ENCODE data around the gene WIPF1.

Gene WIPF1

DNA sequence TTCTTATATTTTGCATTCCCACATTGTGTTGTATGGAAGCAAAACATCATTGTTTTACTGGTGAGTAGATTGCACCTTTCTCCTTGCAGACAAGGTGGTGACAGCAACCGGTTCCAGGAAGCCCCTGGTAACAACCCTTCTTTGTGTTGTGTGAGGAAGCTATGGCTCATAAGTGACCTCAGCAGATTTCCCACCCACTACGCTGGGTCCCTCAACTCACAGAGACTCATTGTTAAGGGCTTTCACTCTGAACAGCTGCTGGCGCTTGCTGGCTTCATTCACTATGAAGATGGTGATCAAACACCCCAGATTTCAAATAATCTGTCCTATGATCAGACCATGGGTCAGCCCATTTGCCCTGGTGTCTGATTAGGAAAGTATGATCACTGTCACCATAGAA, 53.4 kb downstream of the WIPF1 start:
- no peak for DNase-seq (ENCODE audit: low read depth, low spot score)

GRCh38 chr2:174540893-174541292, 56.7 kb downstream of the WIPF1 start:
- no peak for DNase-seq (ENCODE audit: low read depth, low spot score)

DNA sequence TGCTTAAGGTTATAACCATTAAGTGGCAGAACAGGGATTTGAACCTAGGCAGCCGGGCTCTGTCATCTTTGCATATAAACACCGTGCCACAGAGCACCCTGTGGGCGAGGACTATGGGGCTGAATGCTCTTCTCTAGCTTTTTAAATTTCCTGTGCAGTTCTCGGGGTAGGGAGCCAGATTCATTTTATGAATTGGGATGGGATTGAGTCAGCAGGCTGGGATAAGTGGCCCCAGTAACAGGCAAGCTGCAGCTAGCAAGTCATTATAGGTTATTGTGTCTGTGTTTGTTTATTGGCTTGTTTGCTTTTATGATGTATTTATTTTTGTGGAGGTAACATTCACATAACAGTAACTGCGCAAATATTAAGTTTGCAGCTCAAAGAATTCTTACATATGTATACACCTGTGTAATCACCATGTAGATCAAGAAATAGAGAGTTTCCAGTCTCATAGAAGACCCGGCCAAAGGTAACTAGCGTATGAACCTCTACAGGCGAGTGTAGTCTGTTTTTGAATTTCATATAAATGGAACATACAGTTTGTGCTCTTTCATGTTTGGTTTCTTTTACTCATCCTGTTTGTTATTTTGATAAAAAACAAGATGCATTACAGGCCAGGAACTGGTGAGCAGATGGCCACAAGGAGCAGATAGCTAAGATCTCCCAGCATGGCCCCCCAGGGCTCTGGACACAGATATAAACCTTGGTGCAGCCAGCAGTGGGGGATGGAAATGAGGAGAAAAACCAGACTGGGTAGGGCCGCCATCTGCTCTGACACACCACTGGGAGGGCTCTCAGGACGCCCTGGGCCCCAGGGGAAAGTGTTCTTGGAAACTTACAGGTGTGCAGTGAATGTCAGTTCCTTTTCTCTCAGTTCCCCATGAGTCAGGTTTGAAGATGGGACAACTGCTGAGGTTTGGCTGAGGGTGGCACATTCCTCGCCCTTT, 61.6 kb downstream of the WIPF1 start:
- DNase-seq (ENCODE audit: low read depth, low spot score): no peak

- no peak for DNase-seq (ENCODE audit: low read depth, low spot score)
These were observed 62.5 kb downstream of the WIPF1 start for GRCh38 chr2:174535083-174535482.

DNA sequence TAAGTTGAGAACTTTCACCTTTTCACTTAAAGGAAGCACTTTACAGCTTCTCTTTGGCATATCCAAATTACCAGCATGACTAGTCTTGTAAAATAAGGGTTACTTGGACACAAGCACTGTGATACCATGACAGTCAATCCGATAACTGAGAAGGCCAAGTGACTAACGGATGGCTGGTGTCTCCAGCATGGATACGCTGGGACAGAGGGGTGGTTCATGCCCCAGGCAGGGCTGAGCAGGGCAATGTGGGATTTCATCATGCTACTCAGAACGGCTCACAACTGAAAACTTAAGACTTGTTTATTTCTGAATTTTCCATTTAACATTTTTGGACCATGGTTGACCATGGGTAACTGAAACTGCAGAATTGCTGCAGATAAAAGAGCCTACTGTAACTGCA, 67.7 kb downstream of the WIPF1 start:
- DNase-seq (ENCODE audit: low read depth, low spot score): no peak

- DNase-seq (ENCODE audit: low read depth, low spot score): no peak
These were observed 69.6 kb downstream of the WIPF1 start for GRCh38 chr2:174527959-174528358.

GRCh38 chr2:174527101-174527721, 70.4 kb downstream of the WIPF1 start:
- no peak for DNase-seq (ENCODE audit: low read depth, low spot score)

DNA sequence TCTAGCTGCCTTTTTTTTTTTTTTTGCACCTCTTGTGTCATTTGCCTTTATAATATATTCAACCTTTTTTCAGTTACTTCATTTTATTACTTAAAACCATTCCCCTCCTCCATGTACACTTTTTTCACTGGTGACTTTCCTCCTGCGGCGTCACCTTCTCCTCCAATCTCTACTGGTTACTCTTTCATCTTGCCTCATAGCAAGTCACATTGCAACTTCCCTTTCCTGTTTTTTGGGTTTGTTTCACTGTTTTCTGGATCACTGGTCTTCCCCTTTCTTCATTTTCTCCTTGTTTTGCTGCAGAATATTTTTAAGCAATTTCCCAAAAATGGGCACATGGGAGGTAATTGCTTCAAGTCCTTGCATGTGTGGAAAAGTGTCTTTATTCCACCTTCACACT, 73.1 kb downstream of the WIPF1 start:
- no peak for DNase-seq (ENCODE audit: low read depth, low spot score)

GRCh38 chr2:174522553-174522952, 75.1 kb downstream of the WIPF1 start:
- DNase-seq (ENCODE audit: low read depth, low spot score): no peak

DNA sequence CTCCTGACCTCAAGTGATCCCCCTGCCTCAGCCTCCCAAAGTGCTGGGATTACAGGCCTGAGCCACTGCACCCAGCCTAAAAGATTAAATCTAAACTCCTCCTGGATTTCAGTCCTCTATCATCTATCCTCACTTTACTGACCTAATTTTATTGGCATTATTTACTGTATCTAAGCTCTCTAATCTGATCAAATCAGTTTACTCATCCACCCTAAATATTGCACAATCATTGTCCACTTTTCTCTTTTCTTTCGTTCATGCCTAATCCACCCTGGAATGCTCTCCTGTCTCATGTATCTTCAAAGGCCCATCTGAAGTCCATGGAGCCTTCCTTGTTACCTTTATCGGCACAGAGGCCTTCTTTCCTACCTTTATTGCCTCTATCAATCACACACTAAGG, 79.2 kb downstream of the WIPF1 start:
- DNase-seq (ENCODE audit: low read depth, low spot score): no peak

- DNase-seq (ENCODE audit: low read depth, low spot score): no peak
These were observed 80.9 kb downstream of the WIPF1 start for GRCh38 chr2:174516501-174517378.

DNA sequence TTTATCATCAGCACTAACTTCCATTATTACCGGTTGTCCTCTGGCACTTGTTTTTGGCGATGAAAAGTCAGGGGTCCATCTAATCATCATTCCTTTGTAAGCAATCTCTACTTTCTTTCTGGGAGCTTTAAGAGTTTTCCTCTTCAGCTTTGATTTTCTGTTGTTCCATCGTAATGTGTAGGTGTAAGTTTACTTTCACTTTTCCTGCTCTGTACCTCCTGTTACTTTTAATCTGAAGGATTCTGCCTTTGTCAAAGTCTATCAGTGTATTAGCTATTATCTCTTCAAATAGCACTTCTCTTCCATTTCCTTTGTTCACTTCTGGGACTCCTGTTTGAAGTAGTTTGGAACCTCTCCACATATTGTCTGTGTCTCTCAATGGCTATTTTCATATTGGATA, 85.3 kb downstream of the WIPF1 start:
- DNase-seq (ENCODE audit: low read depth, low spot score): no peak

GRCh38 chr2:174511580-174512260, 85.9 kb downstream of the WIPF1 start:
- no peak for DNase-seq (ENCODE audit: low read depth, low spot score)

- no peak for DNase-seq (ENCODE audit: low read depth, low spot score)
These were observed 86.9 kb downstream of the WIPF1 start for GRCh38 chr2:174510583-174511189.

Measured in smooth muscle cell of the brain vasculature (primary cell).